K562 (cell line): Measurements from ENCODE around the gene LIPH. TPM values are rescaled to one million over a fixed set of nuclear protein-coding genes. Genes with fewer than 3 reads are reported as not detected.

Experiments used
- ATAC-seq: fragments of 200-7000 bp; cut with Tn5 transposase; 3 replicates; pipeline ENCODE4 v1.9.1; 2020; ENCODE audit warnings: moderate library complexity
- BruUV-seq: library from RNA; stranded (reverse); fragments of 400-500 nt; replicated peaks from 2 replicates; lab custom pipeline; 2021; lab: Mats Ljungman, UMichigan
- CTCF ChIA-PET: fragments of 300-600 bp; formaldehyde crosslinking; extraction: SDS; loops from one replicate; lab custom pipeline; 2021; ENCODE audit warnings: low intra/inter-chr PET ratio; lab: Yijun Ruan, JAX
- POLR2A ChIA-PET: fragments of 300-600, 350-650 bp; sonication (Branson Sonifier 250); formaldehyde crosslinking; extraction: SDS; loops from one replicate; lab custom pipeline; 2021; ENCODE audit warnings: antibody characterized with exemption, inconsistent platforms; lab: Yijun Ruan, JAX
- DNase-seq, 4 experiments: peaks; one replicate each; pipeline versions ENCODE4 v3.0.0 to v3.0.0-alpha.2; 2011 to 2018; ENCODE audit warnings: low spot score in 3 of 4, mixed read lengths in 3 of 4; ENCODE audit errors: extremely low read depth in 1 of 4
- FAIRE-seq: peaks from 2 replicates; lab custom pipeline; 2011; peaks lifted over from hg19 to GRCh38; lab: Jason Lieb, UNC
- H2AFZ ChIP-seq: 2 replicates; pipeline ENCODE4 v1.6.0; 2011; ENCODE audit warnings: low read depth, low read length, control low read depth, inconsistent platforms
- H3K27ac ChIP-seq: fragments of 200-600 bp; 3 replicates; pipeline ENCODE4 v1.8.0; 2011; ENCODE audit warnings: low read depth, mild to moderate bottlenecking, control low read depth, inconsistent platforms, low read length, moderate library complexity, mixed read lengths; ENCODE audit errors: extremely low read depth
- H3K27me3 ChIP-seq, 2 experiments: fragments of 300-600 bp in 1 of 2; 2 replicates in 1 of 2; 3 replicates in 1 of 2; pipeline versions ENCODE4 v1.6.0 to v1.8.0; 2011; ENCODE audit warnings: inconsistent platforms in 2 of 2, low read length in 2 of 2, mild to moderate bottlenecking in 1 of 2, mixed read lengths in 1 of 2, moderate library complexity in 1 of 2; ENCODE audit not compliant: control insufficient read depth in 2 of 2, insufficient read depth in 2 of 2
- H3K36me3 ChIP-seq: fragments of 300-600 bp; 3 replicates; pipeline ENCODE4 v1.8.0; 2011; ENCODE audit warnings: mild to moderate bottlenecking, low read length, inconsistent platforms; ENCODE audit not compliant: control insufficient read depth, insufficient read depth
- H3K4me1 ChIP-seq, 2 experiments: fragments of 200-600 bp in 1 of 2; replicated peaks in 1 of 2; 2 replicates in 1 of 2; 3 replicates in 1 of 2; pipeline versions ENCODE4 v1.5.1 to v1.8.0; 2011; ENCODE audit warnings: inconsistent platforms in 2 of 2, low read length in 2 of 2, mild to moderate bottlenecking in 1 of 2, mixed read lengths in 1 of 2, moderate library complexity in 1 of 2; ENCODE audit not compliant: control insufficient read depth in 2 of 2, insufficient read depth in 2 of 2
- H3K4me2 ChIP-seq: 2 replicates; pipeline ENCODE4 v1.6.1; 2011; ENCODE audit warnings: low read length, control low read depth, inconsistent platforms, mixed read lengths; ENCODE audit not compliant: insufficient read depth
- H3K4me3 ChIP-seq: fragments of 200-600 bp; sonication (generic), shearing (Covaris generic); 2 replicates; pipeline ENCODE4 v1.5.1; 2016; ENCODE audit warnings: control low read depth, inconsistent platforms
- H3K79me2 ChIP-seq: fragments of 200-600 bp; 3 replicates; pipeline ENCODE4 v1.8.0; 2011; ENCODE audit warnings: low read length, inconsistent platforms; ENCODE audit not compliant: control insufficient read depth, insufficient read depth
- H3K9ac ChIP-seq, 2 experiments: 2 replicates each; pipeline versions ENCODE4 v1.6.0 to v1.6.1; 2011; ENCODE audit warnings: low read depth in 2 of 2, low read length in 2 of 2, control low read depth in 1 of 2, inconsistent platforms in 1 of 2, mild to moderate bottlenecking in 1 of 2, mixed read lengths in 1 of 2; ENCODE audit not compliant: insufficient read depth in 1 of 2
- H3K9me1 ChIP-seq: one replicate; pipeline ENCODE4 v1.6.0; 2011; ENCODE audit warnings: inconsistent platforms, mild to moderate bottlenecking, low read length, moderate library complexity; ENCODE audit not compliant: control insufficient read depth, insufficient read depth
- H3K9me3 ChIP-seq: replicated peaks from 2 replicates; pipeline ENCODE4 v1.5.1; 2011; ENCODE audit warnings: low read depth, low read length, inconsistent platforms; ENCODE audit not compliant: control insufficient read depth, insufficient read depth
- H4K20me1 ChIP-seq: replicated peaks from 2 replicates; pipeline ENCODE4 v1.6.1; 2011; ENCODE audit warnings: low read length, inconsistent platforms, mixed read lengths; ENCODE audit not compliant: control insufficient read depth, insufficient read depth
- CUX1 ChIP-seq: fragments of 200-800 bp; sonication (Bioruptor generic); IDR thresholded peaks from 2 replicates; pipeline ENCODE4 v1.6.1; 2016; ENCODE audit warnings: missing genetic modification characterization, missing compliant biosample characterization
- ZNF23 ChIP-seq: fragments of 250-450 bp; sonication (Bioruptor Pico); IDR thresholded peaks from 2 replicates; pipeline ENCODE4 v1.4.0; 2020; ENCODE audit warnings: mild to moderate bottlenecking
- WGBS: fragments of 100-300 bp; shearing (Covaris generic); methylation state at CpG from one replicate; pipeline ENCODE4 v1.1.6; 2016; ENCODE audit warnings: low coverage, mixed read lengths; ENCODE audit not compliant: insufficient coverage; ENCODE audit errors: missing lambda C conversion rate; 5-methylcytosine and 5-hydroxymethylcytosine counted together
- in situ Hi-C: fragments of 300-500 bp; cut with MboI; formaldehyde crosslinking; loops from 4 replicates; pipeline ENCODE4 v1.15.0; 2018; ENCODE audit warnings: inconsistent platforms, mixed read lengths
- intact Hi-C: fragments of 100-400 bp; cut with micrococcal nuclease; formaldehyde crosslinking; loops from 2 replicates; pipeline ENCODE4 v1.14.2; 2022
- polyA plus RNA-seq, 8 experiments: library from polyadenylated mRNA; depleted of rRNA in 4 of 8; stranded (reverse) in 5 of 8; unstranded in 3 of 8; fragments of >200 nt; fragmentation: Nextera tagmentation in 2 of 8; fragmentation: Illumina TruSeq in 1 of 8; extraction: Ambion mirVana in 2 of 8; extraction: Trizol in 1 of 8; gene quantifications; 2 replicates each; pipeline versions ENCODE4 v1.2.1 to v1.2.3, GENCODE V29; 2011 to 2014; ENCODE audit warnings: inconsistent platforms in 1 of 8, missing spikeins in 1 of 8
- total RNA-seq, 7 experiments: library from RNA; depleted of rRNA in 6 of 7; stranded (reverse); fragments of >200 nt in 6 of 7; fragmentation: Illumina TruSeq in 2 of 7; extraction: Trizol in 2 of 7; gene quantifications; 2 replicates each; pipeline versions ENCODE4 v1.2.1 to v1.2.3, GENCODE V29; 2011 to 2021; ENCODE audit warnings: low replicate concordance in 1 of 7

LIPH gene
- total and polyA plus RNA-seq, 9 of the 15 experiments (the other 6 are each of a cell fraction or from before 2014, with no cell fraction given): 0.73 to 1.8 (median 1.3) TPM

- DNase-seq: no peak
- POLR2A ChIA-PET: interaction anchor here (0.9 to 1.5 kb wide), 5 partner anchors 11 to 144 kb away, joined by 3 to 4 read pairs (median 3); partner anchors contain the start of genes LIPH and SENP2
- TF ChIP-seq CUX1 (CRISPR knock-in tag) (no peak), ZNF23 (CRISPR knock-in tag) (no peak)
- H2AFZ ChIP-seq: no peak overlapping the region
- H3K4me1 ChIP-seq: peaks cover 4 to 5% of the 10 kb centered on the region in 2 experiments; a peak in 3 of 5 replicates
- H3K4me3 ChIP-seq: no peak overlapping the region
- H3K4me2 ChIP-seq: no peak overlapping the region
- no peaks in the 10 kb centered on the region for H3K36me3 ChIP-seq
- 4% methylated on average over 2 of the region's 2 CpGs for WGBS
- no peaks in the 10 kb centered on the region for H3K79me2 ChIP-seq
- in situ Hi-C loops: no loop called here
- H4K20me1 ChIP-seq: no peaks in the 10 kb centered on the region
- H3K9me1 ChIP-seq: no peaks in the 10 kb centered on the region
- no peak overlapping the region for H3K27ac ChIP-seq
- H3K9me3 ChIP-seq: no peaks in the 10 kb centered on the region
- no peak overlapping the region for H3K9ac ChIP-seq
- intact Hi-C loops: no loop called here
- no TSS peak for BruUV-seq
- H3K27me3 ChIP-seq: no peaks in the 10 kb centered on the region
- CTCF ChIA-PET: no interaction called here
- no peak for FAIRE-seq
- no peak for ATAC-seq
These were observed 17.9 kb downstream of the LIPH start for GRCh38 chr3:185534511-185534910.
